Trophoblast cell (in vitro differentiated cells and primary cell): ENCODE results near the gene IRS2.

Source experiments
- DNase-seq, 2 donors: peaks; one replicate each; pipeline ENCODE4 v3.0.0-alpha.2; 2016
- H2AFZ ChIP-seq: 2 replicates; pipeline ENCODE4 v1.6.1; 2013; ENCODE audit warnings: low read length, moderate library complexity, mild to moderate bottlenecking; ENCODE audit not compliant: insufficient read depth, poor library complexity
- H2AK5ac ChIP-seq: 2 replicates; pipeline ENCODE4 v1.6.1; 2013; ENCODE audit warnings: mild to moderate bottlenecking, low read length
- H2BK120ac ChIP-seq: 2 replicates; pipeline ENCODE4 v1.6.1; 2013; ENCODE audit warnings: low read length, mild to moderate bottlenecking, moderate library complexity; ENCODE audit not compliant: insufficient read depth, poor library complexity
- H2BK12ac ChIP-seq: 2 replicates; pipeline ENCODE4 v1.6.1; 2013; ENCODE audit warnings: mild to moderate bottlenecking, low read length, moderate library complexity
- H2BK5ac ChIP-seq: 2 replicates; pipeline ENCODE4 v1.6.1; 2013; ENCODE audit warnings: low read length, low read depth, moderate library complexity, mild to moderate bottlenecking; ENCODE audit not compliant: poor library complexity
- H3K14ac ChIP-seq: 2 replicates; pipeline ENCODE4 v1.6.1; 2013; ENCODE audit warnings: mild to moderate bottlenecking, low read length
- H3K18ac ChIP-seq: 2 replicates; pipeline ENCODE4 v1.6.1; 2013; ENCODE audit warnings: mild to moderate bottlenecking, low read length
- H3K23ac ChIP-seq: 2 replicates; pipeline ENCODE4 v1.6.1; 2013; ENCODE audit warnings: low read length
- H3K27ac ChIP-seq: 2 replicates; pipeline ENCODE4 v1.5.1; 2013; ENCODE audit warnings: low read depth, mild to moderate bottlenecking, inconsistent platforms, low read length, moderate library complexity
- H3K27me3 ChIP-seq: 2 replicates; pipeline ENCODE4 v1.6.1; 2013; ENCODE audit warnings: inconsistent platforms, mild to moderate bottlenecking, low read length, moderate library complexity; ENCODE audit not compliant: insufficient read depth
- H3K36me3 ChIP-seq, 2 experiments: 1 replicate in 1 of 2; 2 replicates in 1 of 2; pipeline ENCODE4 v1.6.1; 2013; ENCODE audit warnings: low read length in 2 of 2, mild to moderate bottlenecking in 2 of 2, moderate library complexity in 1 of 2; ENCODE audit not compliant: insufficient read depth in 2 of 2, control insufficient read depth in 1 of 2
- H3K4ac ChIP-seq: 2 replicates; pipeline ENCODE4 v1.6.1; 2013; ENCODE audit warnings: low read depth, mild to moderate bottlenecking, low read length, moderate library complexity
- H3K4me1 ChIP-seq, 2 experiments: 1 replicate in 1 of 2; 2 replicates in 1 of 2; pipeline ENCODE4 v1.6.1; 2013; ENCODE audit warnings: low read length in 2 of 2, mild to moderate bottlenecking in 2 of 2, moderate library complexity in 1 of 2; ENCODE audit not compliant: insufficient read depth in 2 of 2, control insufficient read depth in 1 of 2
- H3K4me2 ChIP-seq: 2 replicates; pipeline ENCODE4 v1.6.1; 2013; ENCODE audit warnings: inconsistent platforms, mild to moderate bottlenecking, low read length, moderate library complexity
- H3K4me3 ChIP-seq: 2 replicates; pipeline ENCODE4 v1.5.1; 2013; ENCODE audit warnings: mild to moderate bottlenecking, low read depth, low read length, inconsistent platforms
- H3K79me1 ChIP-seq: one replicate; pipeline ENCODE4 v1.6.1; 2013; ENCODE audit warnings: low read length
- H3K79me2 ChIP-seq: 2 replicates; pipeline ENCODE4 v1.6.1; 2013; ENCODE audit warnings: low read length, mild to moderate bottlenecking; ENCODE audit not compliant: control insufficient read depth, insufficient read depth, poor library complexity
- H3K9ac ChIP-seq: 2 replicates; pipeline ENCODE4 v1.6.1; 2013; ENCODE audit warnings: mild to moderate bottlenecking, low read length
- H3K9me3 ChIP-seq: 2 replicates; pipeline ENCODE4 v1.6.1; 2013; ENCODE audit warnings: low read depth, mild to moderate bottlenecking, control low read depth, inconsistent platforms, low read length; ENCODE audit not compliant: insufficient read depth
- H4K12ac ChIP-seq: 2 replicates; pipeline ENCODE4 v1.6.1; 2013; ENCODE audit warnings: low read depth, mild to moderate bottlenecking, low read length, moderate library complexity
- H4K8ac ChIP-seq: 2 replicates; pipeline ENCODE4 v1.6.1; 2013; ENCODE audit warnings: low read depth, mild to moderate bottlenecking, low read length, moderate library complexity
- H4K91ac ChIP-seq: one replicate; pipeline ENCODE4 v1.6.1; 2013; ENCODE audit warnings: low read depth, mild to moderate bottlenecking, low read length, moderate library complexity
- WGBS: extraction: QIAGEN DNeasy Blood & Tissue Kit; methylation state at CpG from one replicate; pipeline ENCODE4 v1.1.7; 2013; ENCODE audit warnings: missing lambda C conversion rate; ENCODE audit not compliant: insufficient read length, insufficient coverage; ENCODE audit errors: extremely low coverage; 5-methylcytosine and 5-hydroxymethylcytosine counted together

The IRS2 gene

DNA sequence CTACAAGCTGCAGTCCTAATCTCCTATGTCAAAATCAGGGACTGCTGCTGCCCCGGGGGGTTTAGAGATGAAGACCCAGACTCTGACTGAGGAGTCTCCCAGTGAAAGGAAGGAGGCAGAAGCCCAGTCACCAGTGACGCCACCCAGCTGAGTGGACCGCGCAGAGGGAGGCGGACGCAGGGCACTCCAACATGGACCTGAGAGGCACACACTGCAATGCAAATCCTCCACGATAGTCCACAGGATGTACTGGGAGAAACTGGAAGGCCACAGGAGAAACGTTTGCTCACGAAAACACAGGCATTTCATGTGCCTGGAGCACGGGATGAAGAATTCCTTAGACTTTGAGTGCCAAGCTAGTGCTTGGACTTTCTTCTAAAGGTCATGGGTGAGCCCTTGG lies 58.3 kb downstream of the IRS2 start:
- H4K91ac ChIP-seq = no peak overlapping the region
- H2BK12ac ChIP-seq = no peak overlapping the region
- H2BK5ac ChIP-seq = no peak overlapping the region
- no peak overlapping the region for H3K14ac ChIP-seq
- H3K9me3 ChIP-seq = peaks cover 3% of the 10 kb centered on the region
- no peak overlapping the region for H3K4me3 ChIP-seq
- H2AFZ ChIP-seq = no peak overlapping the region
- H3K9ac ChIP-seq = no peak overlapping the region
- no peaks in the 10 kb centered on the region for H3K36me3 ChIP-seq
- H3K18ac ChIP-seq = no peak overlapping the region
- H3K27me3 ChIP-seq = no peaks in the 10 kb centered on the region
- H3K27ac ChIP-seq = no peak overlapping the region
- peaks cover 4% of the 10 kb centered on the region in 2 experiments for H3K4me1 ChIP-seq
- no peaks in the 10 kb centered on the region for H3K79me2 ChIP-seq
- no peak overlapping the region for H3K4ac ChIP-seq
- H2AK5ac ChIP-seq = no peak overlapping the region
- H3K23ac ChIP-seq = no peak overlapping the region
- H4K12ac ChIP-seq = no peak overlapping the region
- H3K79me1 ChIP-seq = no peaks in the 10 kb centered on the region
- WGBS = no CpG with 5 or more reads among the region's 10 CpGs
- no peak overlapping the region for H2BK120ac ChIP-seq
- DNase-seq = no peak
- no peak overlapping the region for H4K8ac ChIP-seq
- no peak overlapping the region for H3K4me2 ChIP-seq

DNA sequence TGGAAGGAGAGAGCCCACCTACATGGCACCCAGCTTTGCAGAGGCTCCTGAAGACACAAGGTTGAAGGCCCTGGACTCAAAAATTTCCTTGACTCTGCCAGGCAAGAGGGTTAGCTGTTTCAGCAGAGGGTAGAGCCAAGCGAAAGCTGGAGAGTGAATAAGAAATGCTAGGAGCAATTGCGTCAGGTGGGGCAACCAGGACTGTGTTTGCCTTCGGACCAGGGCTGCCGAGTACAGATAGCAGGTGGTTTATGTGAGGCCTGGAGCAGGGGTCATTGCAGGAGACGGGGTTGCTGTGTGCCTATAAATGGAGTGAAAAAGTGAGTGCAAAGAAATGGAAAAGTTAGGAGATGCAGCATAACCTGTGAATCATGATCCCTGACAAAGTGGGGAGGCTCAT lies 59.1 kb downstream of the IRS2 start:
- Histone ChIP-seq H3K4me1 (peaks cover 4% of the 10 kb centered on the region in 2 experiments), H3K9ac (no peak overlapping the region), H3K9me3 (peaks cover 3% of the 10 kb centered on the region), H2AK5ac (no peak overlapping the region), H3K4me3 (no peak overlapping the region), H3K4ac (no peak overlapping the region), H3K4me2 (no peak overlapping the region), H3K79me1 (no peaks in the 10 kb centered on the region), H3K14ac (no peak overlapping the region), H3K18ac (no peak overlapping the region), H2AFZ (no peak overlapping the region), H2BK120ac (no peak overlapping the region), H4K91ac (no peak overlapping the region), H4K12ac (no peak overlapping the region), H2BK12ac (no peak overlapping the region), H4K8ac (no peak overlapping the region), H3K27ac (no peak overlapping the region), H2BK5ac (no peak overlapping the region), H3K23ac (no peak overlapping the region), H3K79me2 (no peaks in the 10 kb centered on the region), H3K27me3 (no peaks in the 10 kb centered on the region), H3K36me3 (no peaks in the 10 kb centered on the region)
- DNase-seq = no peak
- WGBS = no CpG with 5 or more reads among the region's 5 CpGs

DNA sequence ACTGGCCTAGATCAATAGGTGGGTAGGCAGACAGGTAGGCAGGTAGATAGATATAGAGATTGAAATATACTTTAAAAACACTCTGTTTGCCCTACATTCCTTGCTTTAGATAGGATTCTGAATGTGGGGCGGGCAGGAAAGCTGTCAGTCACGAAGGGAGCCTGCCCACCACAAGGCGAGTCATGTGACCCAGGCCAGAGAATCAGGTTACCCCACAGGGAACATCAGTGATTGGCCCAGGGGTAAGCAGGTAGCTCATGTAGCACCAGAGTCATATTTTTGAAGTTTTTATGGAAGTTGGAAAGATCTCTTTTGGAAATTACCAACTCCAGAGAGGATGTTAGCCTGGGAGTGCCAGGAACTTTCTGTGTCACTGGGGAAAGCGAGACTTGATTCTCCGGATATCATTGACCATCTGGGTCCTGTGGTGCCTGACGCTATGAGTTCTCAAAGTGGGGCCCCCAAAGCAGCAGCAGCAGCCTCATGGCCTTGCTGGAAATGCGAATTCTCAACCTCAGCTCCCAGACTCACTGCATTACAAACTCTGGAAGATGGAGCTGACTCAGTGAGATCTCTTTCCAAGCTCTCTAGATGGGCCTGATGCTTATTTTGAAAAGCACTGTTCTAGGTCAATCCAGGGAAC lies 60.3 kb downstream of the IRS2 start:
- H3K36me3 ChIP-seq = no peaks in the 10 kb centered on the region
- H3K23ac ChIP-seq = no peak overlapping the region
- peaks cover 4% of the 10 kb centered on the region in 2 experiments for H3K4me1 ChIP-seq
- no peaks in the 10 kb centered on the region for H3K9me3 ChIP-seq
- H3K14ac ChIP-seq = no peak overlapping the region
- no peaks in the 10 kb centered on the region for H3K79me1 ChIP-seq
- no peaks in the 10 kb centered on the region for H3K79me2 ChIP-seq
- no peak overlapping the region for H4K8ac ChIP-seq
- no peak overlapping the region for H2BK5ac ChIP-seq
- H4K12ac ChIP-seq = no peak overlapping the region
- H2AK5ac ChIP-seq = no peak overlapping the region
- no peak overlapping the region for H2BK12ac ChIP-seq
- no peak overlapping the region for H2AFZ ChIP-seq
- no peak overlapping the region for H3K27ac ChIP-seq
- no peak overlapping the region for H3K18ac ChIP-seq
- no CpG with 5 or more reads among the region's 7 CpGs for WGBS
- H3K4me2 ChIP-seq = no peak overlapping the region
- no peaks in the 10 kb centered on the region for H3K27me3 ChIP-seq
- no peak for DNase-seq
- no peak overlapping the region for H2BK120ac ChIP-seq
- no peak overlapping the region for H3K4ac ChIP-seq
- no peak overlapping the region for H3K9ac ChIP-seq
- H4K91ac ChIP-seq = no peak overlapping the region
- no peak overlapping the region for H3K4me3 ChIP-seq

DNA sequence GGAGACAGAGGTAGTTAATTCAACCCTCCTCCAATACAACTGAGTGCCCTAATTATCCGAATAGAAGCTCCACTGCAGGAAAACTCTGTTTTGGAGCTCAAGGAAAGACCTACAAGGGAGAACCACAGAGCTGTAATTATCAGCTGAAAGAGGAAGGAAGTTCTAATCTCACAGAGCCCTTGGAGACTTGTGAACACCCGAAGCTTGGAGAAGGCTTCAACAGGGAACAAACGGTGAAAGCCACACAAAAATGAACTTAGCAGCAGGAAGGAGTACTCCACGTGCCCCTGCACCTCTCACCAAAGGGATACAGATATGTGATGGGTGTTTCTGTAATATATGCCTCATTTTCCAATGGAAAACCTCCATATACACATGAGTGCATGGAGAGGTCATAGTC lies 61.1 kb downstream of the IRS2 start:
- Histone ChIP-seq H3K23ac (no peak overlapping the region), H2BK12ac (no peak overlapping the region), H3K9me3 (no peaks in the 10 kb centered on the region), H2BK120ac (no peak overlapping the region), H3K36me3 (no peaks in the 10 kb centered on the region), H2AFZ (no peak overlapping the region), H3K4me3 (no peak overlapping the region), H3K27me3 (no peaks in the 10 kb centered on the region), H2BK5ac (no peak overlapping the region), H4K12ac (no peak overlapping the region), H3K27ac (no peak overlapping the region), H2AK5ac (no peak overlapping the region), H3K4me1 (peaks cover 4% of the 10 kb centered on the region in 2 experiments), H3K4me2 (no peak overlapping the region), H4K8ac (no peak overlapping the region), H4K91ac (no peak overlapping the region), H3K9ac (no peak overlapping the region), H3K14ac (no peak overlapping the region), H3K79me1 (no peaks in the 10 kb centered on the region), H3K18ac (no peak overlapping the region), H3K4ac (no peak overlapping the region), H3K79me2 (no peaks in the 10 kb centered on the region)
- no peak for DNase-seq
- no CpG with 5 or more reads among the region's 4 CpGs for WGBS
